ENCODE data around the gene CDK18.

Gene CDK18

GRCh38 chr1:205538235-205538840, 33.9 kb downstream of the CDK18 start:
- DNase-seq = no peak

DNA sequence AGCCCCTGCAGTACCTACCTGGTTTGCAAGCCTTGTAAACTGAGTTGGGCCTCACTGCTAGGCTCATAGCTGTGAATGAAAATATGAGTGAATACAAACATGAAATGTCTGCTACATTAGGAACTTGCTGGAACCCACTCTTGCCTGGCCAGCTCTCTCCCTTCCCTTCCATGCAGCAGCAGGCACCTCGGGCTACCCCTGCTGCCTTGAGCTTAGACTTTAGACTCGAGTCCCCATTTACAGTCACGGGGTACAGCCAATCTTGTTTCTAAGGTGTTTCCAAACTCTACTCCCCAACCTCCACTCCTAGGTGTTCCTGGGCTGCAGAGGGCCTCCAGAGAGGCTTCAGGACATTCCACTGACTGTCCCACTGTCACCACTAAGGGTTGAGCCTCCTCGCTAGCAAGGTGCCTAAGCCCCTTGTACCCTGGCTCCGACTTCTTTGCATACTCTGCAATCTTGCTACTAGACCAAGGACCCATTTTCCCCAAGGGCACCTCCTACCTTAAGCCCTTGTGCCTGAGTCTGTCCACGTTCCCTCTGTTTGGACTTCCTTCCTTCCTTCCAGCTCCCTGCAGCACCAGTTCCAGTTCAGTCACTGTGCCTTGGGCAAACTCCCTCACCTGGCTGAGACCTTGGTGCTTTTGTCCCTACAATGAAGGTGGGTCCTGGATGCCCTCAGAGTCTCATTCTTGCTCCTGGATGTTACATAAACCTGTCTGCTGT, 36.9 kb downstream of the CDK18 start:
- Mint-ChIP-seq H3K9me3 (no peaks in the 10 kb centered on the region), H3K27ac (no peak overlapping the region)

More at GRCh38 chr1:205538235-205538840, 33.9 kb downstream of the CDK18 start:
- no peak for ATAC-seq (replicated peaks)
- Mint-ChIP-seq H3K9me3 (no peaks in the 10 kb centered on the region), H3K4me3 (no peak overlapping the region), H3K27me3 (peaks cover 33 to 37% of the 10 kb centered on the region in 2 donors), H3K27ac (no peak overlapping the region), H3K36me3 (no peaks in the 10 kb centered on the region), H3K4me1 (peaks cover 9 to 15% of the 10 kb centered on the region in 2 donors)

DNA sequence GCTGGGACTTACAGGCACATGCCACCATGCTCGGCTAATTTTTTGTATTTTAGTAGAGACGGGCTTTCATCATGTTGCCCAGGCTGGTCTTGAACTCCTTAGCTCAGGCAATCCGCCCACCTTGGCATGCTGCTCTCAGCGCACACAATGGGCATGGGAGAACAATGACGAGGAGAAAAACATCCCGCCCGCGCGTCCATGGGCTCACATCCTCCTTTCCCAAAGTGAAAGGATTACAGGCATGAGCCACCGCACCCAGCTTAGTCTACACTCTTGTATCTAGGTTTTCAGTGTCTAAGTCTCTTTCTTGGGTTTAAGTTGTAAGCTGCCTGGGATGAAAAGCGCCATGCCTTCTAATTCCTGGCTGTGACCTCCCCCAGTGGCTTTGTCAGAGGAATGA, 37.9 kb downstream of the CDK18 start:
- no peaks in the 10 kb centered on the region for H3K9me3 Mint-ChIP-seq
- ATAC-seq (replicated peaks) = no peak
- peaks cover 5 to 15% of the 10 kb centered on the region in 2 donors for H3K4me1 Mint-ChIP-seq
- no peak for DNase-seq
- peaks cover 42 to 51% of the 10 kb centered on the region in 2 donors for H3K27me3 Mint-ChIP-seq
- no peak overlapping the region for H3K4me3 Mint-ChIP-seq
- no peaks in the 10 kb centered on the region for H3K36me3 Mint-ChIP-seq
- no peak overlapping the region for H3K27ac Mint-ChIP-seq

More for the DNA sequence above, 36.9 kb downstream of the CDK18 start:
- Mint-ChIP-seq H3K27me3 (peaks cover 49 to 50% of the 10 kb centered on the region in 2 donors), H3K4me3 (no peak overlapping the region), H3K36me3 (no peaks in the 10 kb centered on the region), H3K4me1 (peaks cover 12 to 25% of the 10 kb centered on the region in 2 donors)
- DNase-seq (no peak), ATAC-seq (replicated peaks) (no peak)

DNA sequence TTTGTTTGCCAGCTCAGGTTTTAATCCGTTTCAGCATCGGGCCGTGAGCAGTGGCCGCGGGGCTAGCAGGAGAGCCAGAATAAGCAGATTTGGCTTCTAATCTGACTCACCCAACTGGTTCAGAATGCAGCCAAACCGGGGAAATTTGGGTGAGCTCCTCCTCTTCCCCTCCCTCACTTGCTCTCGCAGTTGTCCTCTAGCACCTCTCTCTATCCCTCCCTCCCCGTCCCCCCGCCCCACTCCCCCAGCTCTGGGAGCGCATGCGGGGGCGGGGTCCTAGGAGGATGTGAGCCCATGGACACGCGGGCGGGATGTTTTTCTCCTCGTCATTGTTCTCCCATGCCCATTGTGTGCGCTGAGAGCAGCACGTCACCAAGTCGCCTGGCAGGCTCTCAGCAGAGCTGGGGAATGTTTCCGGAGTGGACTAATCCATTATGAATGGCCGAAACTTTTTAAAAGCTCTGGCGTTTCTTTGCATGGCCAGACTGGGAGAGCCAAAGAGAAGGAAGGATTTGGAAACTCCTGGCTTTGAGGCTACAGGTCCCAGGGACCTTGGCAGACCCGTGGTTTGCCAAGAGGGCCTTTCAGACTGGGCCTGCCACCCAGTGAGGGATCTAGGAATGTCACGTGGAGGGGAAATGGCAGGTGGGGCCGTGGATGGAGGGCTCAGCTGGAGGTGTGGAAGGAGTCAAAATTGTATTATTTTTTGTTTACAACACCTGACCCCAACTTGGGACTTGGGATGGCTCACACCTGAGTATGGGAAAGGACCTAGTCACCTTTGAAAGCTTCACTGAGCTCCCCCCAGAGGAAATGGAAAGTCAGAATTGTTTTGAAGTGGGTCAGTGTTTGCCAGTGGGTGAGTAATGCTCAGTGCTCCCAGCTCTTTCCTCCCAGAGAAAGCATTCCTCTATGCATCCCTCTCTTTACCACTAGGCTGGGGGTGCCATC, 39.2 kb downstream of the CDK18 start:
- Mint-ChIP-seq H3K4me1 (peaks cover 5 to 14% of the 10 kb centered on the region in 2 donors), H3K27me3 (peaks cover 53 to 63% of the 10 kb centered on the region in 2 donors), H3K36me3 (no peaks in the 10 kb centered on the region), H3K9me3 (no peaks in the 10 kb centered on the region), H3K4me3 (peak overlapping the region; percentile 48 to 70), H3K27ac (no peak overlapping the region)
- ATAC-seq (replicated peaks) (peak; percentile 75 to 86), DNase-seq (peak; percentile 28)

DNA sequence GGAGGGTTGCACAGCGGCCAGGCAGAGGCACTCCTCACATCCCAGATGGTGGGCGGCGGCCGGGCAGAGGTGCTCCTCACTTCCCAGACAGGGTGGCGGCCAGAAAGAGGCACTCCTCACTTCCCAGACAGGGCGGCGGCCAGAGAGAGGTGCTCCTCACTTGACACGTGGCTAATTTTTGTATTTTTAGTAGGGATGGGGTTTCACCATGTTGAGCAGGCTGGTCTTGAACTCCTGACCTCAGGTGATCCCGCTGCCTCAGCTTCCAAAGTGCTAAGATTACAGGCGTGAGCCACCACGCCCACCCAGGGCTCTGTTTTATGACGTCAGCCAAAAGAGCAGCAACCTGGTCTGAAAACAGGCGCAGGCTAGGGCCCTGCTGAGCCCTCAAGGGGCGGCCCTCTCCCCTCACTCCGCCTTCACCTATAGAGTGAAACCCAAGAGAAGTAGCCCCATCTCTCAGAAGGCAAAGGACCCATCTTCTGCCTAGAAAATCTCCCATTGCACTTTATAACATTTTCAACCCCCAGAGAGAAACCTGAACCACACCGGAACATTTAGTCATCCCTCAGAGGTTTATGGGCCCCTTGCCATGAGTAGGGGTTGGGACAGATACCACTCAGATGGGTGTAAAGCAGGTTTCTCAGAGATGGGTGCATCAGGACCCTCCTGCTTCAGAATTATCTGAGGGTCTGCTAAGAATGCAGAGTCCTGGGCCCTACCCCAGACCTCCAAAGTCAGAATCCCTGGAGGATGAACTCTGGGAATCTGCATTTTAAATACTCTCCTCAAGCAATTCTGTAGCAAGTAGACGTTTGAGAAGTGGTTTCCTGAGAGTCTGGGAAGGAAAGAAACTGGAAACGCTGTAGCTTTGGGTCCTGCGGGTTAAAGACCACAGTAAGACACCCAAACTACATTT, 40.8 kb downstream of the CDK18 start:
- Mint-ChIP-seq H3K27ac (no peak overlapping the region), H3K4me1 (peaks cover 5 to 14% of the 10 kb centered on the region in 2 donors), H3K36me3 (no peaks in the 10 kb centered on the region), H3K4me3 (no peak overlapping the region), H3K9me3 (no peaks in the 10 kb centered on the region), H3K27me3 (peaks cover 55 to 67% of the 10 kb centered on the region in 2 donors)
- no peak for ATAC-seq (replicated peaks)
- DNase-seq = no peak

GRCh38 chr1:205545991-205546390, 41.5 kb downstream of the CDK18 start:
- ATAC-seq (replicated peaks) = no peak
- H3K9me3 Mint-ChIP-seq = no peaks in the 10 kb centered on the region
- peaks cover 54 to 66% of the 10 kb centered on the region in 2 donors for H3K27me3 Mint-ChIP-seq

GRCh38 chr1:205546541-205546940, 42.1 kb downstream of the CDK18 start:
- Mint-ChIP-seq H3K4me3 (no peak overlapping the region), H3K4me1 (peaks cover 5 to 14% of the 10 kb centered on the region in 2 donors), H3K27me3 (peaks cover 48 to 61% of the 10 kb centered on the region in 2 donors), H3K27ac (no peak overlapping the region), H3K36me3 (no peaks in the 10 kb centered on the region), H3K9me3 (no peaks in the 10 kb centered on the region)
- DNase-seq (no peak), ATAC-seq (replicated peaks) (no peak)

More at GRCh38 chr1:205545991-205546390, 41.5 kb downstream of the CDK18 start:
- no peak overlapping the region for H3K4me3 Mint-ChIP-seq
- H3K27ac Mint-ChIP-seq = no peak overlapping the region
- H3K36me3 Mint-ChIP-seq = no peaks in the 10 kb centered on the region
- H3K4me1 Mint-ChIP-seq = peaks cover 5 to 14% of the 10 kb centered on the region in 2 donors
- DNase-seq = no peak

- no peak for ATAC-seq (replicated peaks)
These were observed 43.7 kb downstream of the CDK18 start for GRCh38 chr1:205547936-205548827.

GRCh38 chr1:205554026-205554811, 49.8 kb downstream of the CDK18 start:
- Mint-ChIP-seq H3K27me3 (peaks cover 51 to 64% of the 10 kb centered on the region in 2 donors), H3K4me1 (no peaks in the 10 kb centered on the region)

More at GRCh38 chr1:205547936-205548827, 43.7 kb downstream of the CDK18 start:
- DNase-seq = no peak
- Mint-ChIP-seq H3K27ac (no peak overlapping the region), H3K4me1 (peaks cover 5 to 11% of the 10 kb centered on the region in 2 donors), H3K9me3 (no peaks in the 10 kb centered on the region), H3K27me3 (peaks cover 50 to 65% of the 10 kb centered on the region in 2 donors), H3K4me3 (no peak overlapping the region), H3K36me3 (no peaks in the 10 kb centered on the region)

DNA sequence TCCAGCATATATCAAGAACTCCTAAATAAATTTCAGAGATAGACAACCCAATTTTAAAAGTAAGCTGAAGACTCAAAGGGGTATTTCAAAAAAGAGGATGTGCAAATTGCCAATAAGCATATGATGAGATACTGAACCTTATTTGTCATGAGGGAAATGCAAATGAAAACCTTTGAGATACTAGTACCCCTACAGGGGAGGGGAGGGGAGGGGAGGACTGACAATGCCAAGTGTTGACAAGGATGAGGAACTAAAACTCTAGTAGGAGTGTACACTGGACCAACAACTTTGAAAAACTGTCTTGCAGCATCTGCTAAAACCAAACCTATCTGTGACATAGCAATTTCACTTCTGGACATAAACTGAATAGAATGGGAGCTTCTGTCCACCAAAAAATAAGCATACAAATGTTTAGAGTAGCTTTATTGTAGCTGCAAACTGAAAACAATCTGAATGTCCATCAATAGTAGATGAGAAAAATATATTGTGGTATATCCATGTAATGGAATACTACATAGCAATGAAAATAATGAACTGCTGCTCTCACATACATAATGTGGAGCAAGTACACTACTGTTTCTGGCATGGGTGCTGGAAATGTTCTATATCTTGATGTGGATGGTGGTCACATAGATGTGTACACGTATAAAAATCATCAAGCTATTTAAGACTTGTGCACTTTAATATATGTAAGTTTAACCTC, 57.2 kb downstream of the CDK18 start:
- ATAC-seq (replicated peaks) = peak; percentile 99 to 100
- DNase-seq = peak; percentile 35
- H3K36me3 Mint-ChIP-seq = peaks cover 0 to 2% of the 10 kb centered on the region in 2 donors
- H3K4me1 Mint-ChIP-seq = peaks cover 4 to 12% of the 10 kb centered on the region in 2 donors
- H3K9me3 Mint-ChIP-seq = peaks cover 7 to 14% of the 10 kb centered on the region in 2 donors
- peaks cover 31 to 41% of the 10 kb centered on the region in 2 donors for H3K27me3 Mint-ChIP-seq
- H3K27ac Mint-ChIP-seq = no peak overlapping the region
- no peak overlapping the region for H3K4me3 Mint-ChIP-seq

More at GRCh38 chr1:205554026-205554811, 49.8 kb downstream of the CDK18 start:
- Mint-ChIP-seq H3K4me3 (no peak overlapping the region), H3K27ac (no peak overlapping the region), H3K36me3 (peaks cover 4 to 9% of the 10 kb centered on the region in 2 donors), H3K9me3 (peaks cover 9 to 10% of the 10 kb centered on the region in 2 donors)
- ATAC-seq (replicated peaks) = no peak
- DNase-seq = no peak

DNA sequence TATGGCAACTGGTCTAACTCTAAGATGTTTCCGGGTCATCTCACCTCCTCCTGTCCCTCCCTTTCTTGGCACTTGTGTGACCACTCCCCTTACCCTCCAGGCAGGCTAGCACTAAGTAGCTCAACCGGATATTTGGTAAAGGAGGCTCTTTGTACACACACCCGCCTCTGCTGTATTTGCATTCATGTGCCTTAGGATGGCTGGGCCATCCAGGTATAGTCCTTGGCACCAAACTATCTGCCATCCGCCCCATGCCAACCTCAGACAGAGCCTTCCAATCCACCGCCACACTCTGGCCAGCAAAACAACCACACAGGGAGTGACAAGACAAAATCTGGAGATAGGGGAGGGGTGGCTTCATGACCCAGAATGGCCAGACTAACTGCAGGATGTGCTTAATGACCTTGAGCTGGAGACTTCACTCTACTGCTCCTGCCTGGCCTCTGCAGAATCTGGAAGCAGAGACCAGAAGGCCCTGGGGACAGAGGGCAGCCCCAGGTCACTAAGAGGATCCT, 59.5 kb downstream of the CDK18 start:
- H3K27me3 Mint-ChIP-seq = peaks cover 20 to 34% of the 10 kb centered on the region in 2 donors
- H3K27ac Mint-ChIP-seq = no peak overlapping the region
- no peak for ATAC-seq (replicated peaks)
- H3K9me3 Mint-ChIP-seq = peaks cover 7 to 14% of the 10 kb centered on the region in 2 donors
- no peak overlapping the region for H3K4me3 Mint-ChIP-seq
- H3K36me3 Mint-ChIP-seq = peaks cover 0 to 2% of the 10 kb centered on the region in 2 donors
- DNase-seq = no peak
- peaks cover 5 to 12% of the 10 kb centered on the region in 2 donors for H3K4me1 Mint-ChIP-seq

Data from stimulated activated naive B cell treated with anti-CD40 and anti-IgM and Interleukin-4, amounts not matched to agents 10 μg/mL and 1 μg/mL and 100 μg/mL, for 72 hours (primary cell).